Measurements from ENCODE around the gene WBP11.

DNA sequence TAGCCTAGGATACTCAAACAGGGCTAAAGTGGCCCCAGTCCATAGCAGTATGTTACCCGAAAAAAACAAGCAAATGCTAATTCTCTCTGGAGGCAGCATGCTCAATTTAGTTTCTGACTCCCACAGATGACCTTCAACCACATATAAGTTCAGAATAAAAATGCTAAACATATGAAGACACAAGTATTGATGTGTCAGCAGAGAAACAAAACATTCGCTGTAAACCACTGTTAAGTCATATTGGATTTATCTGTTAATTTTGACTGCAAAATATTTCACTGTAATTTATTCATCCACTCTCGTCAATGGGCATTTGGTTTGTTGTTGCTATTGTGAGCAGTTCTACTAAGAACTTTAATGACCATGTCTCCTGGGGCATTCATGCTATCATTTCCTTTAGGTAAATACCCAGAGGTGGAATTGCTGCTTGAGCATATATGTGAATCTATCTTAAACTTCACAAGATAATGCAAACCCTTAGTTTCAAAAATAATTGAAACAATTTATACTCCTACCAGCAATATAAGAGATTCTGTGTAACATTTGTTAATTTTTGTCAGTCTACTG, 36.5 kb downstream of the WBP11 start:
- TF ChIP-seq, protein P1, sequence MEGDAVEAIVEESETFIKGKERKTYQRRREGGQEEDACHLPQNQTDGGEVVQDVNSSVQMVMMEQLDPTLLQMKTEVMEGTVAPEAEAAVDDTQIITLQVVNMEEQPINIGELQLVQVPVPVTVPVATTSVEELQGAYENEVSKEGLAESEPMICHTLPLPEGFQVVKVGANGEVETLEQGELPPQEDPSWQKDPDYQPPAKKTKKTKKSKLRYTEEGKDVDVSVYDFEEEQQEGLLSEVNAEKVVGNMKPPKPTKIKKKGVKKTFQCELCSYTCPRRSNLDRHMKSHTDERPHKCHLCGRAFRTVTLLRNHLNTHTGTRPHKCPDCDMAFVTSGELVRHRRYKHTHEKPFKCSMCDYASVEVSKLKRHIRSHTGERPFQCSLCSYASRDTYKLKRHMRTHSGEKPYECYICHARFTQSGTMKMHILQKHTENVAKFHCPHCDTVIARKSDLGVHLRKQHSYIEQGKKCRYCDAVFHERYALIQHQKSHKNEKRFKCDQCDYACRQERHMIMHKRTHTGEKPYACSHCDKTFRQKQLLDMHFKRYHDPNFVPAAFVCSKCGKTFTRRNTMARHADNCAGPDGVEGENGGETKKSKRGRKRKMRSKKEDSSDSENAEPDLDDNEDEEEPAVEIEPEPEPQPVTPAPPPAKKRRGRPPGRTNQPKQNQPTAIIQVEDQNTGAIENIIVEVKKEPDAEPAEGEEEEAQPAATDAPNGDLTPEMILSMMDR (IDR thresholded peaks at IDR 0.05 in 2 of 3, conservative IDR thresholded peaks at IDR 0.05 in 1 of 3; ENCODE audit: borderline replicate concordance in 1 of 3, insufficient read depth in 1 of 3, low read depth in 2 of 3, low read length in 2 of 3): no peak
- TF ChIP-seq, protein P2, sequence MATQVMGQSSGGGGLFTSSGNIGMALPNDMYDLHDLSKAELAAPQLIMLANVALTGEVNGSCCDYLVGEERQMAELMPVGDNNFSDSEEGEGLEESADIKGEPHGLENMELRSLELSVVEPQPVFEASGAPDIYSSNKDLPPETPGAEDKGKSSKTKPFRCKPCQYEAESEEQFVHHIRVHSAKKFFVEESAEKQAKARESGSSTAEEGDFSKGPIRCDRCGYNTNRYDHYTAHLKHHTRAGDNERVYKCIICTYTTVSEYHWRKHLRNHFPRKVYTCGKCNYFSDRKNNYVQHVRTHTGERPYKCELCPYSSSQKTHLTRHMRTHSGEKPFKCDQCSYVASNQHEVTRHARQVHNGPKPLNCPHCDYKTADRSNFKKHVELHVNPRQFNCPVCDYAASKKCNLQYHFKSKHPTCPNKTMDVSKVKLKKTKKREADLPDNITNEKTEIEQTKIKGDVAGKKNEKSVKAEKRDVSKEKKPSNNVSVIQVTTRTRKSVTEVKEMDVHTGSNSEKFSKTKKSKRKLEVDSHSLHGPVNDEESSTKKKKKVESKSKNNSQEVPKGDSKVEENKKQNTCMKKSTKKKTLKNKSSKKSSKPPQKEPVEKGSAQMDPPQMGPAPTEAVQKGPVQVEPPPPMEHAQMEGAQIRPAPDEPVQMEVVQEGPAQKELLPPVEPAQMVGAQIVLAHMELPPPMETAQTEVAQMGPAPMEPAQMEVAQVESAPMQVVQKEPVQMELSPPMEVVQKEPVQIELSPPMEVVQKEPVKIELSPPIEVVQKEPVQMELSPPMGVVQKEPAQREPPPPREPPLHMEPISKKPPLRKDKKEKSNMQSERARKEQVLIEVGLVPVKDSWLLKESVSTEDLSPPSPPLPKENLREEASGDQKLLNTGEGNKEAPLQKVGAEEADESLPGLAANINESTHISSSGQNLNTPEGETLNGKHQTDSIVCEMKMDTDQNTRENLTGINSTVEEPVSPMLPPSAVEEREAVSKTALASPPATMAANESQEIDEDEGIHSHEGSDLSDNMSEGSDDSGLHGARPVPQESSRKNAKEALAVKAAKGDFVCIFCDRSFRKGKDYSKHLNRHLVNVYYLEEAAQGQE (IDR thresholded peaks at IDR 0.05; ENCODE audit: low read depth): no peak
- no peak for TF ChIP-seq EGR1 (IDR thresholded peaks at IDR 0.05; ENCODE audit: low read depth)
- TF ChIP-seq EZH2 (IDR thresholded peaks at IDR 0.05): no peak
- TF ChIP-seq POLR2AphosphoS5 (IDR thresholded peaks at IDR 0.05; ENCODE audit: low read depth, low read length): no peak
- TF ChIP-seq ZNF274 (IDR thresholded peaks at IDR 0.05; ENCODE audit: low read depth, low read length): no peak
- no peak for TF ChIP-seq FOSL1 (IDR thresholded peaks at IDR 0.05; ENCODE audit: low read depth)
- TF ChIP-seq POLR2A (IDR thresholded peaks at IDR 0.05; ENCODE audit: borderline replicate concordance, extremely low read depth, insufficient read depth, insufficient read length): no peak
- TF ChIP-seq JUND (IDR thresholded peaks at IDR 0.05): no peak
- TF ChIP-seq, protein P3, sequence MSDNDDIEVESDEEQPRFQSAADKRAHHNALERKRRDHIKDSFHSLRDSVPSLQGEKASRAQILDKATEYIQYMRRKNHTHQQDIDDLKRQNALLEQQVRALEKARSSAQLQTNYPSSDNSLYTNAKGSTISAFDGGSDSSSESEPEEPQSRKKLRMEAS (IDR thresholded peaks at IDR 0.05): no peak
- no peak for TF ChIP-seq CBX3 (IDR thresholded peaks at IDR 0.05; ENCODE audit: low read depth)
- TF ChIP-seq, protein P4, sequence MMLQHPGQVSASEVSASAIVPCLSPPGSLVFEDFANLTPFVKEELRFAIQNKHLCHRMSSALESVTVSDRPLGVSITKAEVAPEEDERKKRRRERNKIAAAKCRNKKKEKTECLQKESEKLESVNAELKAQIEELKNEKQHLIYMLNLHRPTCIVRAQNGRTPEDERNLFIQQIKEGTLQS (IDR thresholded peaks at IDR 0.05): no peak
- no peak for TF ChIP-seq ZFX (IDR thresholded peaks at IDR 0.05)
